Immature natural killer cell (primary cell): ENCODE measurements around the gene GPR137B. TPM values are rescaled to one million over a fixed set of nuclear protein-coding genes. Genes with fewer than 3 reads are reported as not detected.
A peak's percentile ranks its signal among the peaks of the same experiment; 100 is the strongest.

ENCODE experiments used
- DNase-seq, 3 donors: peaks; one replicate each; pipeline ENCODE4 v3.0.0; 2022; ENCODE audit warnings: mixed read lengths in 1 of 3
- H3K27ac Mint-ChIP-seq, 6 donors: one replicate each; pipeline ENCODE4 v1.8.0; 2020; ENCODE audit warnings: mixed read lengths in 6 of 6, mild to moderate bottlenecking in 5 of 6, inconsistent platforms in 4 of 6, moderate library complexity in 3 of 6
- H3K27me3 Mint-ChIP-seq, 3 donors: one replicate each; pipeline ENCODE4 v1.8.0; 2020 to 2021; ENCODE audit warnings: low read depth in 3 of 3, mild to moderate bottlenecking in 3 of 3, mixed read lengths in 3 of 3, moderate library complexity in 3 of 3, inconsistent platforms in 1 of 3
- H3K36me3 Mint-ChIP-seq, 3 donors: one replicate each; pipeline ENCODE4 v1.8.0; 2020; ENCODE audit warnings: mixed read lengths in 3 of 3, inconsistent platforms in 2 of 3, mild to moderate bottlenecking in 2 of 3
- H3K4me1 Mint-ChIP-seq, 2 donors: one replicate each; pipeline ENCODE4 v1.8.0; 2020; ENCODE audit warnings: inconsistent platforms in 2 of 2, mild to moderate bottlenecking in 2 of 2, mixed read lengths in 2 of 2, moderate library complexity in 1 of 2
- H3K4me3 Mint-ChIP-seq, 5 donors: one replicate each; pipeline ENCODE4 v1.8.0; 2020; ENCODE audit warnings: mild to moderate bottlenecking in 5 of 5, mixed read lengths in 5 of 5, inconsistent platforms in 3 of 5, moderate library complexity in 3 of 5
- H3K9me3 Mint-ChIP-seq, 6 donors: one replicate each; pipeline ENCODE4 v1.8.0; 2020; ENCODE audit warnings: mild to moderate bottlenecking in 6 of 6, mixed read lengths in 6 of 6, inconsistent platforms in 4 of 6, moderate library complexity in 3 of 6
- polyA plus RNA-seq, 3 donors: library from polyadenylated mRNA; unstranded; fragments of 300-500 nt; fragmentation: Illumina TruSeq; gene quantifications; one replicate each; pipeline ENCODE4 v1.2.3, GENCODE V29; 2021

The GPR137B gene
- polyA plus RNA-seq, 3 donors from 2014 or later: 3.6 to 10.8 (median 9.1) TPM

DNA sequence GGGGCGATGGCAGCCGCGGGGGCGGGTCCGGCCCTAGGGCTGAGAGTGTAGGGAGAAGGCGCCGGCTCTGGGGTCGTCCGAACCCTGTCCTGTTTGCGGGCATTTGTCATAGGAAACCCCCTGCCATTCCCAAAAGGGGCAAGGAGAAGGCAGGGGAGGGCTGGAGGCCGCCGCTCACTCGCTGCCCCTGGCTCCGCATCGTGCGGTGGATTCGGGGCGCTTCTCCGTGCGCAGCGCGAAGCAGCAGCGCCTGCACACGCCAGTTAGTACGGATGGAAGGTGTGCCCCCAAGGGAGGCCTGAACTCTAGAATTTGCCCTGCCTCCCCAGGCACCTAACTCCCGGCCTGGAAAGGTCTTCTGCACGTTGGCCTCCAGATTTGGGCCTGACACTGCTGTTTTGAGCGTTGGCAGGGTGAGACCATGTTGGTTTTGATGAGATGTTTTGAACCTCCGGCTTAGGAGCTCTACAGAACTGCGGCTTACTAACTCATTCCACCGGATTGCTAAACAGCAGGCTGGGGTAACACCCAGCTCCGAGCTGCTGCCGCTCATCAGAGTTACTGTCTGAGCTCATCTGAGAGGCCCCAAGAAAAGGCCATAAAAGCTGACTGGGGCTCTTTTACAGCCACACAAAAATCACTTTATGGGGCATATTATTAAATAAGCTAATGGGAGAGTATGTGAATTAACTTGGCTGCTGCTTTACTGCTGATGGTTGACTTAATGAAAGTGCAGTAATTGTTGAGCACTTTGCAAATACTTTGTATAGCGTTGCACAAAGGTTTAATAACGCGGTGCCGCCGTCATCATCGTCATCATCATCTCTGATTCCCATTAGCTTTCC, 987 bp downstream of the GPR137B start:
- DNase-seq: peak in 1 of 3 donors; percentile 25
- peaks cover 2 to 21% (median 10%) of the 10 kb centered on the region in 3 donors for H3K27me3 Mint-ChIP-seq
- peak overlapping the region; percentile 94 to 99 (median 96) for H3K4me3 Mint-ChIP-seq
- peaks cover 44 to 52% of the 10 kb centered on the region in 2 donors for H3K4me1 Mint-ChIP-seq
- H3K27ac Mint-ChIP-seq: peak overlapping the region in 5 of 6 donors; percentile 35 to 77 (median 65)
- peaks cover 0 to 3% (median 0%) of the 10 kb centered on the region in 3 donors for H3K36me3 Mint-ChIP-seq
- H3K9me3 Mint-ChIP-seq: no peaks in the 10 kb centered on the region

DNA sequence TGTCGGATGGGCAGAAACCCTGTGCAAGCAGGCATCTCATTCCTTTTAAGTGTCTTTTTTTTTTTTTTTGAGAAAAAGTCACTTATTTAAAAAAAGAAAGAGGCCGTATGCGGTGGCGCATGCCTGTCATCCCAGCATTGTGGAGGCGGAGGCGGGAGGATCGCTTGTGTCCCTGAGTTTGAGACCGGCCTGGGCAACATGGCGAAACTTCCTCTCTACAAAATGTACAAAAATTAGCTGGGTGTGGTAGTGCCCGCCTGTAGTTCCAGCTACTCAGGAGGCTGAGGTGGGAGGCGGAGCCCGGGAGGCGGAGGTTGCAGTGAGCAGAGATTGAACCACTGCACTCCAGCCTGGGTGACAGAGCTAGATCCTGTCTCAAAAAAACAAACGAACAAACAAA, 1.7 kb downstream of the GPR137B start:
- peaks cover 2 to 21% (median 9%) of the 10 kb centered on the region in 3 donors for H3K27me3 Mint-ChIP-seq
- H3K27ac Mint-ChIP-seq: peak overlapping the region in 1 of 6 donors; percentile 65
- H3K4me1 Mint-ChIP-seq: peaks cover 44 to 52% of the 10 kb centered on the region in 2 donors
- peak overlapping the region; percentile 94 to 99 (median 96) for H3K4me3 Mint-ChIP-seq
- DNase-seq: no peak
- no peaks in the 10 kb centered on the region for H3K9me3 Mint-ChIP-seq
- peaks cover 0 to 3% (median 0%) of the 10 kb centered on the region in 3 donors for H3K36me3 Mint-ChIP-seq

DNA sequence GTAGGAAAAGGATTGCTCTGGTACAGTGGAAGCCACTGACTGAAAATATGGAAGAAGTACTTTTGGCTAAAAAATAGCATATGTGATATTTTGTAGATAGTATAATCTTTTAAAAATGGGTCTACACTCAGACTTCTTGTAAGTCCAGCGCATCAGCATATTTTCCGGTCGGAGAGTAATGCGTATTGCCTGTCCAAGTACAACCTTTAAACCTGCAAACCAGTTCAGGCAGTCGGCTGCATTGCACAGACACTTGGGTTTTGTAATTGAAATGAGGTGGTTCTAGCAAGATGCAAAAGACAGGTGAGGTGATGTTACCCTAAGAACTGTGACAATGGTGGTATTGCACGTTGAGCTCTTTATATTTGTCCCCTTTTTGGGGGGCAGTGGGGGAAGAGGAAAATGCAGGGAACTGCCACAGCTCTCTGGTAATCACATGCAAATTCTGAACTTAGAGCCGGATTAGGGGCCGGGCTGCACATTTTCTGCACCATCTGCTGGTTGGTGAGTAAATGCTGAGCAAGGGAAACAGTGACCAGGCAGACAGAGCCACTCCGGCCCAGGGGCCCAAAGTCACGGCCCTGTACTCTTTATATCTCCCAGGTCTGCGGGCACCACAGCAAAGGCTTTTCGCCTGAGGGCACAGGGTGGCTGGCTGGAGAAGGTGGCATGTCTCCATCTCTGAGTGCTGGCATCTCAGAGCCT, 2.3 kb downstream of the GPR137B start:
- H3K4me1 Mint-ChIP-seq: peaks cover 47 to 57% of the 10 kb centered on the region in 2 donors
- H3K4me3 Mint-ChIP-seq: peak overlapping the region; percentile 23 to 98 (median 95)

DNA sequence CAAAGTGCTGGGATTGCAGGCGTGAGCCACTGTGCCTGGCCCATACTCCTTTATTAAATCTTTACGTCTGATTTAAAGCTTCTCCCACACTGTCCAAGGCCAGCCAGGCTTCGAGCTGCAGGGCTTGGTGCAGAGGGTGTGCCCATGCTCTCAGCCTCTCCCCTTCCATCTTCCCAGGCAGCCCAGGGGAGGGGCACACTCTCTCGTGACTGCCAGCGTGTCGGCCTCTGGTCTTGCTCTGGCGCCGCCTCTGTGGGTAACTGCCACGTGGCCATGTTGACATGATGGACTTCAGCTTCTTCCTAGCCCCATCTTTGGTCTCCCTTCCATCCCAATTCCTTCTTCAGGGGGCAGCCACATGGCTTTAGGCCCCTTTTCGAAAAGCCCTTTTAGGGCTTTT, 4.7 kb downstream of the GPR137B start:
- Mint-ChIP-seq H3K9me3 (no peaks in the 10 kb centered on the region), H3K27ac (no peak overlapping the region), H3K36me3 (peaks cover 0 to 3% (median 0%) of the 10 kb centered on the region in 3 donors), H3K4me1 (peaks cover 45% of the 10 kb centered on the region in 2 donors), H3K27me3 (peaks cover 2 to 12% (median 4%) of the 10 kb centered on the region in 3 donors), H3K4me3 (no peak overlapping the region)
- DNase-seq: no peak

More for the DNA sequence above, 2.3 kb downstream of the GPR137B start:
- no peaks in the 10 kb centered on the region for H3K9me3 Mint-ChIP-seq
- no peak for DNase-seq
- H3K36me3 Mint-ChIP-seq: peaks cover 0 to 3% (median 0%) of the 10 kb centered on the region in 3 donors
- peaks cover 2 to 19% (median 9%) of the 10 kb centered on the region in 3 donors for H3K27me3 Mint-ChIP-seq
- H3K27ac Mint-ChIP-seq: no peak overlapping the region

DNA sequence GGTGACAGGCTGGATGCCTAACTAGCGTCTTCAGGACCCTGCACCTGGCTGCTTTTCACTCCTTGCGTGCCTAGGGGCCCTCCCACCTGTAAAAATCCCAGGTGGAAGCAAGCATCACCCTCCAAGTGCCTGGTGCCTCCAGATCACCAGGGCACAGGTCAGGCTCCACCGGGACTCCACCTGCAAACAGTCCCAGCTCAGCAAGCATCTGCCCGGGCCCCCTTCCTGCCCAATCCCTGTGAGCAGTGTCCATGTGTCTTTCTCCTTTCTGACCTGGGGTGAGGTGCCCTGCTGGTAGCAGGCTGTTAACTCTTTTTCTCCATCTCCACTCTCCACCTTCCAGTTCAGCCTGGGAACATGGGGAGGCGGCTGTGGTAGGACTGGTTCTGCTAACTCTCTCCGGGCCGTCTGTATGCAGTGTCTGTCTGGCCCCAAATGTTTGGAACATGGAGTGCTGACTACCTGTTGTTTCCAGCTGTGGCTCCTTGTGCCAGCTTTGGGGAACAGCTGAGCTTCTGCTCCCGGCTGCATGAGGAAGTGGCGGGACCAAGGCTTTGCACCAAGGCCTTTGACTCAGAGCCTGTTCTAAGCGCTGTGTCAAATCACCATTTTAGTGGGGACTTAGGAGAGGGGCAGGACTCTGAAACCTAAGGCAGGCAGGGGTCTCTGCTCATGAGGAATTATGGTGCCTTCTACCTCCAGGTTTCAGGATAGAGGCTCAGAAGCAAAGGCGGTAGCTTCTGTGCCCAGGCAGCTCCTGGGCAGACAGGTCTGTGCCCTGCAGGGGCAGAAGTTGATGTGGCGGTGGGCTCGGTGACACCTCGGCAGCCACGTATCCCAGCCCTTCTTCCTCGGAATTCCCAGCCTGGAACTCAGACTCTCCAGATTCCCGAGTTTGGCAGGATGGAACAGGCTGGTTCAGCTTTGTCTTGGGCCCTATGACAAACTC, 5.5 kb downstream of the GPR137B start:
- peaks cover 0 to 3% (median 0%) of the 10 kb centered on the region in 3 donors for H3K36me3 Mint-ChIP-seq
- H3K4me1 Mint-ChIP-seq: peaks cover 41 to 43% of the 10 kb centered on the region in 2 donors
- H3K4me3 Mint-ChIP-seq: no peak overlapping the region
- peak overlapping the region in 2 of 6 donors; percentile 7 to 62 for H3K27ac Mint-ChIP-seq
- DNase-seq: no peak
- peaks cover 0 to 9% (median 4%) of the 10 kb centered on the region in 3 donors for H3K27me3 Mint-ChIP-seq
- no peaks in the 10 kb centered on the region for H3K9me3 Mint-ChIP-seq

DNA sequence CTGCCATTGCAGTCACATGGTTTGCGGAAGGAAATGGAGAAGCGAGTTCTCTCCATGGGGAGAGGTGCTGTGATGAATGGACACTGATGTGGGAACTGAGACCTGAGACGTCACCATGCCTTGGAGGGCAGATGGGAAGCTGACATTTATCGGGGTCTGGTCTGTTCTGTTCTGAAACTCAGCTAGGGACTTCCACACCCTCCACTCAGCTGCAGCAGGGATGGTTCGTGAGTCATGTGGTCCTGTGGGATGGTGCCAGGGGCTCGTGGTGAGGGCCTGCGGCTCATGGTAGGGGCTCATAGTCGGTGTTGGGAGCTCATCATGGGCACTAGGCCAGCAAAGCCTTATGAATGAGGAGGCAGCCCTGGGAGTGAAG, 6.1 kb downstream of the GPR137B start:
- no peaks in the 10 kb centered on the region for H3K9me3 Mint-ChIP-seq
- H3K4me3 Mint-ChIP-seq: no peak overlapping the region
- no peak for DNase-seq
- H3K36me3 Mint-ChIP-seq: peaks cover 0 to 3% (median 0%) of the 10 kb centered on the region in 3 donors
- H3K27ac Mint-ChIP-seq: peak overlapping the region in 1 of 6 donors; percentile 62
- peaks cover 37 to 39% of the 10 kb centered on the region in 2 donors for H3K4me1 Mint-ChIP-seq
- H3K27me3 Mint-ChIP-seq: peaks cover 0 to 6% (median 4%) of the 10 kb centered on the region in 3 donors

DNA sequence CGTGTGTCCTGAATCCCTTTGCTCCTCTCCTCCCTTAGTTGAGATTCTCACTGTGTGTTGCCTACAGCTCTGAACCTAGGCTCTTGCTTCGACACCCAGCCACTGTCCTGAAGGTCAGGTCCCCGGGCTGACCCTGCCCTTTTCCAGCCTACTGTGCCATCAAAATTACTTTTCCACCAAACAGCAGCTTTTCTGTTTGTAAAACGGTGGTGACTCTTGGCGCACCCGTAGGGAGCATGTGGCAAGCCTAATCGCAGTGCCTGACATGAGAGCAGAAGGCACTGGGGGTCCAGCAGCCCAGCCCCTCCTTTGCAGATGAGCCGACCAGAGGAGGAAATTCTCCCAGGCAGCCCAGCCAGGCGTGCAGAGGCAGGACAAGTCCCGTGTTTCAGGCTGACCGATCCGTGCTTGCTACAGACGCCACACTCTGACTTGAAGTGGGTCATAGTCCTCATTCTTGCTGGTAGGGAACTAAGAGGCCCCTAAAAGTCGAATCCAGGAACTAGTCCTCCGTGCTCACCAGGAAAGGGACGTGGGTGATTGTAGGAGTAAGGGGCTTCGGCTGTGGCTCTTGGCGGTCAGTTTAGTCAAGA, 6.8 kb downstream of the GPR137B start:
- peaks cover 0 to 3% (median 0%) of the 10 kb centered on the region in 3 donors for H3K36me3 Mint-ChIP-seq
- H3K9me3 Mint-ChIP-seq: no peaks in the 10 kb centered on the region
- DNase-seq: no peak
- peaks cover 0 to 5% (median 4%) of the 10 kb centered on the region in 3 donors for H3K27me3 Mint-ChIP-seq
- peaks cover 30 to 32% of the 10 kb centered on the region in 2 donors for H3K4me1 Mint-ChIP-seq
- H3K27ac Mint-ChIP-seq: no peak overlapping the region
- no peak overlapping the region for H3K4me3 Mint-ChIP-seq

DNA sequence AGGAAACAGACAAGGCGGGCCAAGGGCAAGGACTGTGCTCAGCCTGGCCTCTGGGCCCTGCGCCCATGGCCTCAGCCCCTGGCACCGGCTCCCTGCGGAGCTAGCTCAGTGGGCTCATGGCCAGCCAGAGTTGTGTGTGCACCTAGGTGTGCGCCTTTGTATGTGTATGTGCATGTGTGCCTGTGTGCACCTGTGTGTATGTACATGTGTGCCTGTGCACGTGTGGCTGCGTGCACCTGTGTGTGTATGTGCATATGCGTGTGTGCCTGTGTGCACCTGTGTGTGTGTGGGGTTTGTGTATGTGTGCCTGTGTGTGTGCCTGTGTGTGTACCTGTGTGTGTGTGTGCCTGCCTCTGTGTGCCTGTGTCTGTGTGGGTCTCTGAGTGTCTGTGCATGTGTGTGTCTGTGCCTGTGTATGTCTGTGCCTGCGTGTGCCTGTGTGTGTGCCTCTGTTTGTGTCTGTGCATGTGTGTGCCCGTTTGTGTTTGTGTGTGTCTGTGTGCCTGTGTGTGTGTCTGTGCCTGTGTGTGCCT, 7.4 kb downstream of the GPR137B start:
- Mint-ChIP-seq H3K4me3 (no peak overlapping the region), H3K4me1 (peaks cover 27 to 28% of the 10 kb centered on the region in 2 donors), H3K9me3 (no peaks in the 10 kb centered on the region), H3K36me3 (peaks cover 0 to 3% (median 0%) of the 10 kb centered on the region in 3 donors), H3K27ac (peak overlapping the region in 2 of 6 donors; percentile 26 to 82), H3K27me3 (peaks cover 0 to 5% (median 4%) of the 10 kb centered on the region in 3 donors)
- DNase-seq: no peak

DNA sequence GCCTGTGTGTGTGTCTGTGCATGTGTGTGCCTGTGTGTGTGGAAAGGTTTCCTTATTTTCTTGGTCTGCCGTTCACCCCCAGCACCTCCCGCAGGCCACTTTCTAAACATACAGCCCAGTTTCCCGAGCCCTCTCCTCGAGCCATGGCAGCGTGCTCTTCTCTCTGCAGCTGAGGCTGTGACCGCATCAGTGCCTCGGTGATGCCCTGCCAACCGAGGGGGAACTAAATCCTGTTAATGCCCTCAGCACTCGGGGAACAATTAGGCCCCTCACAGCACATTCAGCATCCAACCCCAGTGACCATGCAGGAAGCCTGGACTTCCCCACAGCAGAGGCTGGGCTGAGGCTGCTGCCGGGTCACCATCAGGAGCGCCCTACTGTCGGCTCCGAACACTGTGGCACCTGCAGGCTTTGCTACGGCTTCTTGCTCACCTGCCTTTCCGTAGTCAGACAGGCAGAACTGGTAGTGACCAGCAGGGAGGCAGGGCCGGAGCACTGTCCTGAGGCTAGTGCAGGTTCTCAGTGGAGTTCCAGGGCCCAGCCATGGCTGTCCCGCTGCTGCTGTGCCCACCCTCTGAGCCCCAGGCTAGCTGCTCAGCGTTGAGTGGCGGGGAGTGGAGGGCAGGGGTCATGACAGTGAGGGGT, 8.1 kb downstream of the GPR137B start:
- Mint-ChIP-seq H3K27ac (no peak overlapping the region), H3K27me3 (peaks cover 2 to 7% (median 6%) of the 10 kb centered on the region in 3 donors), H3K9me3 (no peaks in the 10 kb centered on the region), H3K4me3 (no peak overlapping the region), H3K36me3 (peaks cover 0 to 3% (median 0%) of the 10 kb centered on the region in 3 donors), H3K4me1 (peaks cover 25 to 28% of the 10 kb centered on the region in 2 donors)
- DNase-seq: no peak

DNA sequence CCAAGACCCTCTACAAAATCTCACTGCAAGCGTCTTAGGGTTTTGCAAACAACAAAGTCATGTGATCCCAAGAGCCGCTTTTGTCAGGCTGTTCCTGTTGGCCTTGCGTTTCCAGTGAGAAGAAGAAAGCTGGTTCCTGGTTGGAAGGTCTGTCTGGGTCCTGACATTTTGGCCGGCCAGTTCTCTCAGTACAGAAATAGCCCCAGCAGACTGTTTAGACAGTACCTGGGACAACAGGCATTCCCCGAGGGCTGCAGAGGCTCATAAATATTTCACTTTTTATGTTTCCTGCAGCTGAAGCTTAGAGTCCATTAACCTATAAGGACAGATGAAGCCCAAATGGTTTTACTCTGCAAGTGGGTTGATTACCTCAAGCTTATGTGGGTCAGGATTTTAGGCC, 8.6 kb downstream of the GPR137B start:
- peaks cover 4 to 7% (median 7%) of the 10 kb centered on the region in 3 donors for H3K27me3 Mint-ChIP-seq

DNA sequence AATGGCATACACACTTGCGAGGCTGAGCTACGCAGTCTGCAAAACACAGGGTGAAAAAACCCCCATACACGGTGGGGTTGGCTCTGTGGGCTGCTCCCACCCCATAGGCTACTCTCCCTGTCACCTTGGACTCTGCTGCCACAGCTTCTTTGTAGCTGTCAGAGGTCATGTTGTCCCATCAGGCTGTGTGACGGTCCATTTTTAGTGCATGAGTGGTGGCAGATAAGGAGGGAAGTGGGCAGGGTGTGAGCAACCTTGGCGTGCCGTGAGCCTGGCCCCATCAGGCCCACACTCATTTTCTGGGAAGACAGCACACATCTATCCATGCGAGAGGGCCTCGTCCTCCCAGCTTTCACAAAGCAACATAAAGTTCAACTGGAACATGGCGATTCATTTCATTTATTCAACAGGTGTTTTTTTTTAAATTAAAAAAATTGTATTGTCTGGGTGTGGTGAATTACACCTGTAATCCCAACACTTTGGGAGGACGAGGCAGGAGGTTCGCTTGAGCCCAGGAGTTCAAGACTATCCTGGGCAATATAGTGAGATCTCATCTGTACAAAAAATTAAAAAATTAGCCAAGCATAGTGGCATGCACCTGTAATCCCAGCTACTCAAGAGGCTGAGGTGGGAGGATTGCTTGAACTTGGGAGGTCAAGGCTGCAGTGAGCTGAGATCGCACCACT, 9.5 kb downstream of the GPR137B start:
- DNase-seq: no peak
- H3K4me1 Mint-ChIP-seq: peaks cover 33 to 36% of the 10 kb centered on the region in 2 donors
- no peaks in the 10 kb centered on the region for H3K36me3 Mint-ChIP-seq
- peaks cover 5 to 7% (median 7%) of the 10 kb centered on the region in 3 donors for H3K27me3 Mint-ChIP-seq
- H3K9me3 Mint-ChIP-seq: no peaks in the 10 kb centered on the region
- H3K27ac Mint-ChIP-seq: no peak overlapping the region
- H3K4me3 Mint-ChIP-seq: no peak overlapping the region

More for the DNA sequence above, 8.6 kb downstream of the GPR137B start:
- Mint-ChIP-seq H3K4me1 (peaks cover 27 to 33% of the 10 kb centered on the region in 2 donors), H3K27ac (no peak overlapping the region), H3K36me3 (peaks cover 0 to 2% (median 0%) of the 10 kb centered on the region in 3 donors), H3K9me3 (no peaks in the 10 kb centered on the region), H3K4me3 (no peak overlapping the region)
- DNase-seq: no peak

DNA sequence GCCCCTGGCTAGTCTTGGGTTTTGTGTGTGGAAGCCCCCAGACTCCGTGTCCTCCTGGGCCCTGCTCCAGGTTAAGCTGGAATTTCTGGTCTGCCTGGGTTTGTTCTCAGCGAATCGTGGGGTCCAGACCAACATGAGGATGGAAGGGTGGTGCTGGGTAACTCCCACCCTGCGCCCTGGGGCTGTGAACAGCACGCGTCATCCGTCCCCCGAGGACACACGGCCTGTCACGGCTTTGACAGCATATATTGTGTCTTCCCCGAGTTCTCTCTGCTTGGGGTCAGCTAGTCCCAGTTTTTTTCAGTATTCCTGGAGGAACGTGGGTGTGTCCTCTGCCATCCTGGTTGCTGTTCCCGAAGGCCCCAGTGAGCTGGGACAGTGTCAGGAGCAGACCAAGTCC, 11.8 kb downstream of the GPR137B start:
- H3K4me1 Mint-ChIP-seq: peaks cover 39 to 45% of the 10 kb centered on the region in 2 donors
- no peaks in the 10 kb centered on the region for H3K36me3 Mint-ChIP-seq
- no peaks in the 10 kb centered on the region for H3K9me3 Mint-ChIP-seq
- H3K4me3 Mint-ChIP-seq: no peak overlapping the region
- H3K27ac Mint-ChIP-seq: no peak overlapping the region
- peaks cover 2 to 8% (median 6%) of the 10 kb centered on the region in 3 donors for H3K27me3 Mint-ChIP-seq
- DNase-seq: no peak
